GM12878 (cell line): Measurements from ENCODE around the gene PRPSAP2. TPM values are rescaled to one million over a fixed set of nuclear protein-coding genes. Genes with fewer than 3 reads are reported as not detected.

ENCODE experiments used
- ATAC-seq: fragments of 200-7000 bp; cut with Tn5 transposase; 3 replicates; pipeline ENCODE4 v1.9.1; 2020; ENCODE audit warnings: mild to moderate bottlenecking, moderate library complexity
- BruUV-seq: library from RNA; stranded (reverse); fragments of 400-500 nt; replicated peaks from 2 replicates; lab custom pipeline; 2021; lab: Mats Ljungman, UMichigan
- CTCF ChIA-PET: fragments of 300-600 bp; sonication (Branson Sonifier 250); formaldehyde crosslinking; extraction: SDS; loops from one replicate; lab custom pipeline; 2021; ENCODE audit warnings: inconsistent platforms; lab: Yijun Ruan, JAX
- POLR2A ChIA-PET: fragments of 350-600 bp; formaldehyde crosslinking; extraction: SDS; loops from one replicate; lab custom pipeline; 2021; ENCODE audit warnings: inconsistent platforms; lab: Charles Lee
- RAD21 ChIA-PET: fragments of 300-600 bp; sonication (Branson Sonifier 250); formaldehyde crosslinking; loops from one replicate; lab custom pipeline; 2023; ENCODE audit warnings: antibody characterized with exemption; ENCODE audit not compliant: unreplicated experiment; lab: Charles Lee
- SMC1A ChIA-PET: fragments of 300-600 bp; sonication (Branson Sonifier 250); formaldehyde crosslinking; loops from one replicate; lab custom pipeline; 2023; ENCODE audit not compliant: unreplicated experiment, uncharacterized antibody; lab: Charles Lee
- DNase-seq: peaks from one replicate; pipeline ENCODE4 v3.0.0-alpha.2; 2011; ENCODE audit warnings: low read depth, low spot score
- FAIRE-seq: peaks from 3 replicates; lab custom pipeline; 2011; peaks lifted over from hg19 to GRCh38; lab: Jason Lieb, UNC
- H2AFZ ChIP-seq: 2 replicates; pipeline ENCODE4 v1.6.0; 2011; ENCODE audit warnings: low read depth, low read length, control low read depth; ENCODE audit not compliant: control insufficient read depth
- H3K27ac ChIP-seq: 2 replicates; pipeline ENCODE4 v1.5.1; 2011; ENCODE audit warnings: control low read depth; ENCODE audit not compliant: control insufficient read depth, insufficient read depth
- H3K27me3 ChIP-seq, 2 experiments: replicated peaks in 1 of 2; 2 replicates each; pipeline versions ENCODE4 v1.6.0 to v1.6.1; 2011; ENCODE audit warnings: low read length in 1 of 2; ENCODE audit not compliant: control insufficient read depth in 2 of 2, insufficient read depth in 2 of 2
- H3K36me3 ChIP-seq, 2 experiments: 2 replicates each; pipeline ENCODE4 v1.5.1; 2011; ENCODE audit warnings: low read length in 1 of 2; ENCODE audit not compliant: control insufficient read depth in 2 of 2, insufficient read depth in 2 of 2
- H3K4me1 ChIP-seq: 2 replicates; pipeline ENCODE4 v1.6.1; 2011; ENCODE audit warnings: mild to moderate bottlenecking, low read length, moderate library complexity, mixed read lengths; ENCODE audit not compliant: control insufficient read depth, insufficient read depth
- H3K4me2 ChIP-seq: 2 replicates; pipeline ENCODE4 v1.6.0; 2011; ENCODE audit warnings: control low read depth; ENCODE audit not compliant: control insufficient read depth, insufficient read depth
- H3K4me3 ChIP-seq: fragments of 200-600 bp; sonication (generic); 2 replicates; pipeline ENCODE4 v1.5.1; 2016
- H3K79me2 ChIP-seq: 2 replicates; pipeline ENCODE4 v1.6.0; 2011; ENCODE audit warnings: low read length; ENCODE audit not compliant: control insufficient read depth, insufficient read depth
- H3K9ac ChIP-seq: 2 replicates; pipeline ENCODE4 v1.8.0; 2011; ENCODE audit warnings: low read length, control low read depth, mixed read lengths; ENCODE audit not compliant: control insufficient read depth, insufficient read depth
- H3K9me3 ChIP-seq: replicated peaks from 3 replicates; pipeline ENCODE4 v1.5.1; 2011; ENCODE audit warnings: mild to moderate bottlenecking, low read length; ENCODE audit not compliant: control insufficient read depth, insufficient read depth
- H4K20me1 ChIP-seq: 2 replicates; pipeline ENCODE4 v1.6.0; 2011; ENCODE audit not compliant: control insufficient read depth, insufficient read depth
- CHD2 ChIP-seq: IDR thresholded peaks from 2 replicates; pipeline ENCODE4 v1.6.1; 2011; ENCODE audit warnings: low read depth, low read length, improper control_type of control experiment, borderline replicate concordance
- HCFC1 ChIP-seq: fragments of 150-350 bp; IDR thresholded peaks from 2 replicates; pipeline ENCODE4 v1.6.1; 2014; ENCODE audit warnings: low read length
- IKZF1 ChIP-seq: fragments of 450-650 bp; conservative IDR thresholded peaks from 2 replicates; pipeline ENCODE4 v1.6.1; 2017; ENCODE audit warnings: antibody characterized with exemption, mild to moderate bottlenecking
- MTA3 ChIP-seq: IDR thresholded peaks from 2 replicates; pipeline ENCODE4 v1.6.1; 2012; ENCODE audit warnings: low read length, inconsistent platforms, borderline replicate concordance
- NFXL1 ChIP-seq: fragments of 450-650 bp; IDR thresholded peaks from 2 replicates; pipeline ENCODE4 v1.6.1; 2017; ENCODE audit warnings: antibody characterized with exemption, mild to moderate bottlenecking, borderline replicate concordance
- POLR2A ChIP-seq: IDR thresholded peaks from 2 replicates; pipeline ENCODE4 v1.6.1; 2011; ENCODE audit warnings: low read depth, mild to moderate bottlenecking, low read length
- SREBF2 ChIP-seq: IDR thresholded peaks from 2 replicates; pipeline ENCODE4 v1.6.1; 2012; ENCODE audit warnings: mild to moderate bottlenecking, low read length
- WGBS: methylation state at CpG from one replicate; pipeline ENCODE4 v1.1.6; 2016; ENCODE audit warnings: low lambda C conversion rate; ENCODE audit not compliant: insufficient replicate concordance, insufficient coverage; ENCODE audit errors: missing lambda C conversion rate; 5-methylcytosine and 5-hydroxymethylcytosine counted together
- in situ Hi-C: fragments of 300-500 bp; cut with MboI; formaldehyde crosslinking; loops from 9 replicates; pipeline ENCODE4 v1.14.3; 2018; ENCODE audit warnings: mixed read lengths
- intact Hi-C: fragments of 100-400 bp; cut with micrococcal nuclease; formaldehyde crosslinking; loops from one replicate; pipeline ENCODE4 v1.14.2; 2022; ENCODE audit not compliant: unreplicated experiment
- polyA plus RNA-seq, 11 experiments: library from polyadenylated mRNA; depleted of rRNA in 4 of 11; unstranded in 6 of 11; stranded (reverse) in 5 of 11; fragments of >200 nt; fragmentation: Nextera tagmentation in 4 of 11; fragmentation: Illumina TruSeq in 1 of 11; extraction: Ambion mirVana in 4 of 11; extraction: Trizol in 1 of 11; gene quantifications; 1 replicate in 1 of 11; 2 replicates in 10 of 11; pipeline versions ENCODE4 v1.2.1 to v1.2.3, GENCODE V29; 2011 to 2016; ENCODE audit warnings: inconsistent platforms in 2 of 11, missing spikeins in 2 of 11, low read depth in 1 of 11
- total RNA-seq, 4 experiments: library from RNA; depleted of rRNA in 3 of 4; stranded (reverse); fragments of >200 nt in 3 of 4; fragmentation: Illumina TruSeq in 1 of 4; extraction: Trizol in 1 of 4; gene quantifications; 2 replicates each; pipeline versions ENCODE4 v1.2.1 to v1.2.3, GENCODE V29; 2013 to 2021
- TF ChIP-seq, protein P1 (sequence below): fragments of 450-650 bp; IDR thresholded peaks from 2 replicates; pipeline ENCODE4 v1.6.1; 2017; ENCODE audit warnings: mild to moderate bottlenecking, low read depth, inconsistent platforms; ENCODE audit not compliant: poor library complexity, severe bottlenecking

Gene PRPSAP2
- total and polyA plus RNA-seq, 10 of the 15 experiments (the other 5 are each of a cell fraction or from before 2014, with no cell fraction given), result 33.2 to 102 (median 83.8) TPM

DNA sequence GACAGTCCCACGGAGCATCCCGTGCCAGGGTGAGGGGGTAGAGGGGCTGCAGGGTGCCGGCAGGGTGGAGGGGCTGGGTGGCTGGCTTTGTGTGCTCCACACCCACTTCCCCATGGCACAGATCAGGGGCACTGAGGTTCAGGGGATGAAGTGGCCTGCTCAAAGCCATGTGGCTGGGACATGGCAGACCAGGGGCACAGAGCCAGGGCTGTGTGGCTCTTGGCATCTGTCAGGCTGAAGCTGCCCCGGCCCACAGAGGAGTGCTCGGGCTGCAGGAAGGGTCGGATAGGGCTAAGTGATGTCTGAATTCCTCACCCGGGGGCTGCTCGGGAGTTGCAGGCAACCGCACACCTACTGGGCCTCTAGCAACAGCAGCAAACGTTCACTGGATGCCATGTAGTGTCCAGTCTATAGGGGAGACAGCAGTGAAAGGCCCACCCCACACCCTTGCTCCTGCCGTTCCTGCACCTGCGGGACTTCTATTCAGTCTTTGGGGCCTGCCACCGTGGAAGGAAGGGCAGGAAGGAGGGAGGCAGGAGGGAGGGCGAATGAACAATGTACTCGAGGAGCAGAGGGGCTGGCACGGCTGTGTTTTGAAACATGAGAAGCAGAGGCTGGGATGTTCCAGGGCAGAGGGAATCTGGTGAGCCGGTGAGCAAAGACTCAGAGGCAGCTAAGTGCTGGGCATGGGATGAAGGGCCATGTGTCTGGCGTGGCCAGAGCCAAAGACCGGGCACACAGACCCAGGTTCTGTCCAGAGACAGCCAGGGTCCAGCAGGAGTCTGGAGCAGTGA, 109.1 kb downstream of the PRPSAP2 start:
- no TSS peak for BruUV-seq
- no peaks in the 10 kb centered on the region for H4K20me1 ChIP-seq
- peaks cover 4 to 6% of the 10 kb centered on the region in 2 experiments; a peak in 3 of 4 replicates for H3K36me3 ChIP-seq
- FAIRE-seq (no peak), DNase-seq (no peak)
- no peak overlapping the region for H2AFZ ChIP-seq
- no peaks in the 10 kb centered on the region; the same call in 1 of the 2 replicates for H3K4me1 ChIP-seq
- ChIA-PET CTCF (interaction anchor here (1.4 kb wide), 1 partner anchor 31 kb away, joined by 4 read pairs; no protein-coding TSS in a partner anchor), POLR2A (no interaction called here), SMC1A (no interaction called here), RAD21 (no interaction called here)
- WGBS, result 54% methylated on average over 19 of the region's 19 CpGs
- H3K27me3 ChIP-seq, result no peaks in the 10 kb centered on the region
- intact Hi-C loops, result no loop called here
- H3K79me2 ChIP-seq, result no peaks in the 10 kb centered on the region
- no peaks in the 10 kb centered on the region for H3K9me3 ChIP-seq
- H3K9ac ChIP-seq, result no peak overlapping the region
- no peak overlapping the region for H3K4me3 ChIP-seq
- TF ChIP-seq POLR2A, result no peak
- no peak for TF ChIP-seq MTA3
- TF ChIP-seq, all 136 proteins: peak for 0
- H3K27ac ChIP-seq, result no peak overlapping the region
- in situ Hi-C loops, result no loop called here
- no peak overlapping the region for H3K4me2 ChIP-seq
- ATAC-seq, result no peak

DNA sequence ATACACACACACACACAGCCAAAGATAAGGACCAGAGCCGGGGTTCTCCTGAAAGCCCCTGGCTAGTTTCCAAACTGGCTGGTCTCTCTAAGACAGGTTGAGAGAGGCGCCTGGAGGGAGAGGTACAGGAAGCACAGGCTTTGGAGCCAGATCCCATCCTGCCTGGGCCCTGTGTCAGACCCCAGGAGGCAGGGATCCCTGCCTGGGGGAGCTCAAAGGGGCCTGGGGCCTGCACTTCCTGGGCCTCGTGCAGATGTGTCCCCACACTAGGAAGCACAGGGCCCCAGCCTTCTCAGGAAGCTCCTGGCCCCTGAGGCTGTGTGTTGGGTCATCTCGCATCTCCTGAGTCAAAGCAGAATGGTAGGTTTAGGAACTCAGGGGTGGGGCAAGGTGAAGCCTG, 110.0 kb downstream of the PRPSAP2 start:
- SMC1A ChIA-PET, result no interaction called here
- no peak for TF ChIP-seq SREBF2
- no peak for TF ChIP-seq NFXL1
- TF ChIP-seq, protein P1, sequence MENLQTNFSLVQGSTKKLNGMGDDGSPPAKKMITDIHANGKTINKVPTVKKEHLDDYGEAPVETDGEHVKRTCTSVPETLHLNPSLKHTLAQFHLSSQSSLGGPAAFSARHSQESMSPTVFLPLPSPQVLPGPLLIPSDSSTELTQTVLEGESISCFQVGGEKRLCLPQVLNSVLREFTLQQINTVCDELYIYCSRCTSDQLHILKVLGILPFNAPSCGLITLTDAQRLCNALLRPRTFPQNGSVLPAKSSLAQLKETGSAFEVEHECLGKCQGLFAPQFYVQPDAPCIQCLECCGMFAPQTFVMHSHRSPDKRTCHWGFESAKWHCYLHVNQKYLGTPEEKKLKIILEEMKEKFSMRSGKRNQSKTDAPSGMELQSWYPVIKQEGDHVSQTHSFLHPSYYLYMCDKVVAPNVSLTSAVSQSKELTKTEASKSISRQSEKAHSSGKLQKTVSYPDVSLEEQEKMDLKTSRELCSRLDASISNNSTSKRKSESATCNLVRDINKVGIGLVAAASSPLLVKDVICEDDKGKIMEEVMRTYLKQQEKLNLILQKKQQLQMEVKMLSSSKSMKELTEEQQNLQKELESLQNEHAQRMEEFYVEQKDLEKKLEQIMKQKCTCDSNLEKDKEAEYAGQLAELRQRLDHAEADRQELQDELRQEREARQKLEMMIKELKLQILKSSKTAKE, result no peak
- no peak for TF ChIP-seq IKZF1
- TF ChIP-seq HCFC1, result no peak
- TF ChIP-seq CHD2, result no peak
- Histone ChIP-seq H3K4me3 (no peak overlapping the region), H3K4me2 (no peak overlapping the region), H3K9me3 (no peaks in the 10 kb centered on the region), H3K27me3 (no peaks in the 10 kb centered on the region), H2AFZ (no peak overlapping the region), H3K36me3 (peaks cover 5 to 7% of the 10 kb centered on the region in 2 experiments; a peak in 3 of 4 replicates), H3K9ac (no peak overlapping the region), H3K79me2 (no peaks in the 10 kb centered on the region), H4K20me1 (no peaks in the 10 kb centered on the region), H3K27ac (no peak overlapping the region), H3K4me1 (no peaks in the 10 kb centered on the region; the same call in 1 of the 2 replicates)
- POLR2A ChIA-PET, result no interaction called here
- ATAC-seq (peak; percentile 14; the same call in 1 of the 3 replicates), FAIRE-seq (no peak), DNase-seq (no peak)
- CTCF ChIA-PET, result no interaction called here
- BruUV-seq, result no TSS peak
- intact Hi-C loops, result no loop called here
- RAD21 ChIA-PET, result no interaction called here
- in situ Hi-C loops, result no loop called here
- 40% methylated on average over 4 of the region's 4 CpGs for WGBS
